ENCODE measurements around the gene CTNNA2.

DNA sequence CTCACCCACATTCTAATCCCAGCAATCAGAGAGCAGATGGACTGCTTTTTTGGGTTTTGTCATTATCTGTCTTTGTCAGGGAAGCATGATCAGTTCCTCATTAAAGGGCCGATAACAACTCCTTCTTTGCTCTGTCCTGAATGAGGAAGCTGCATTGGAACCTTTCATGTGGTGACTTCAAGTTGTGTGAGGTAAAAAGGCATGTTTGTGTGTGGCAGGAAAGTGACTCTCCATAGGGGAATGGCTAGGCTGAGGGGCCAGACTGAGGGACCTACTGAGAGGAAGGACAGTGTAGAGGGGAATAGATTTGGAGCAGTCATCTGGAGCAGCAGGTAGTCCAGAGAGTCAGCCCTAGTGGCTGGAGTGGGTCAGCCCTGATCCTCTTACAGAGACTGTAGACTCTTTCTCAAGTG is 815.3 kb downstream of the CTNNA2 start:
- no peak for TF ChIP-seq POLR2AphosphoS5 (IDR thresholded peaks at IDR 0.05; ENCODE audit: low read depth, low read length)
- TF ChIP-seq, protein P1, sequence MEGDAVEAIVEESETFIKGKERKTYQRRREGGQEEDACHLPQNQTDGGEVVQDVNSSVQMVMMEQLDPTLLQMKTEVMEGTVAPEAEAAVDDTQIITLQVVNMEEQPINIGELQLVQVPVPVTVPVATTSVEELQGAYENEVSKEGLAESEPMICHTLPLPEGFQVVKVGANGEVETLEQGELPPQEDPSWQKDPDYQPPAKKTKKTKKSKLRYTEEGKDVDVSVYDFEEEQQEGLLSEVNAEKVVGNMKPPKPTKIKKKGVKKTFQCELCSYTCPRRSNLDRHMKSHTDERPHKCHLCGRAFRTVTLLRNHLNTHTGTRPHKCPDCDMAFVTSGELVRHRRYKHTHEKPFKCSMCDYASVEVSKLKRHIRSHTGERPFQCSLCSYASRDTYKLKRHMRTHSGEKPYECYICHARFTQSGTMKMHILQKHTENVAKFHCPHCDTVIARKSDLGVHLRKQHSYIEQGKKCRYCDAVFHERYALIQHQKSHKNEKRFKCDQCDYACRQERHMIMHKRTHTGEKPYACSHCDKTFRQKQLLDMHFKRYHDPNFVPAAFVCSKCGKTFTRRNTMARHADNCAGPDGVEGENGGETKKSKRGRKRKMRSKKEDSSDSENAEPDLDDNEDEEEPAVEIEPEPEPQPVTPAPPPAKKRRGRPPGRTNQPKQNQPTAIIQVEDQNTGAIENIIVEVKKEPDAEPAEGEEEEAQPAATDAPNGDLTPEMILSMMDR (IDR thresholded peaks at IDR 0.05): no peak

Data from SK-N-SH (cell line).